Measurements from ENCODE around the gene ACSS1.

The ACSS1 gene

DNA sequence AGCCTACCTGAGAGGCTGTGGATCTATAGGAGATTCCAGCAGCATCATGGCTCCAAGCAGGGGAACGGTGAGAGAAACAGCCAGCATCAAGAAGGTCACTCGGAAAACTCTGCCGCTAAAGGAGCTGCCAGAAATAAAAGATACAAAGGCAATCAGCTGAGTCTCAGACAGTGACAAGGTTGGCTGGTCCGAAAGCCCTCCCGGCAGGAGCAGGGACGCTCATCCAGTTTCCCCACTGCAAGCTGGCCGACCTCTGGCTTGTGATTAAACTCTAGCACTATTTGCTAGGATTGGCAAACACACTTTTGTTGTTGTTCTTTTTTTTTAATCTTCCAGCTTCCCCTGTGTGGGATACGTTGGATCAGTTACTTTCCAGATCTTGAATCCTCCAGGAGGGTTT lies 74.0 kb downstream of the ACSS1 start:
- DNase-seq (ENCODE audit: low read depth, low spot score), result no peak
- TF ChIP-seq, protein P1, sequence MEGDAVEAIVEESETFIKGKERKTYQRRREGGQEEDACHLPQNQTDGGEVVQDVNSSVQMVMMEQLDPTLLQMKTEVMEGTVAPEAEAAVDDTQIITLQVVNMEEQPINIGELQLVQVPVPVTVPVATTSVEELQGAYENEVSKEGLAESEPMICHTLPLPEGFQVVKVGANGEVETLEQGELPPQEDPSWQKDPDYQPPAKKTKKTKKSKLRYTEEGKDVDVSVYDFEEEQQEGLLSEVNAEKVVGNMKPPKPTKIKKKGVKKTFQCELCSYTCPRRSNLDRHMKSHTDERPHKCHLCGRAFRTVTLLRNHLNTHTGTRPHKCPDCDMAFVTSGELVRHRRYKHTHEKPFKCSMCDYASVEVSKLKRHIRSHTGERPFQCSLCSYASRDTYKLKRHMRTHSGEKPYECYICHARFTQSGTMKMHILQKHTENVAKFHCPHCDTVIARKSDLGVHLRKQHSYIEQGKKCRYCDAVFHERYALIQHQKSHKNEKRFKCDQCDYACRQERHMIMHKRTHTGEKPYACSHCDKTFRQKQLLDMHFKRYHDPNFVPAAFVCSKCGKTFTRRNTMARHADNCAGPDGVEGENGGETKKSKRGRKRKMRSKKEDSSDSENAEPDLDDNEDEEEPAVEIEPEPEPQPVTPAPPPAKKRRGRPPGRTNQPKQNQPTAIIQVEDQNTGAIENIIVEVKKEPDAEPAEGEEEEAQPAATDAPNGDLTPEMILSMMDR (IDR thresholded peaks at IDR 0.05; ENCODE audit: low read depth, low read length), result no peak
- in situ Hi-C loops (cut with HindIII; ENCODE audit: low sequenced_read_pairs), result no loop called here

GRCh38 chr20:24981790-24982189 lies 76.1 kb downstream of the ACSS1 start:
- no peak for DNase-seq (ENCODE audit: low read depth, low spot score)
- in situ Hi-C loops (cut with HindIII; ENCODE audit: low sequenced_read_pairs), result no loop called here
- H3K4me3 ChIP-seq (ENCODE audit: low read depth, low read length), result no peak overlapping the region
- TF ChIP-seq, protein P1 (IDR thresholded peaks at IDR 0.05; ENCODE audit: low read depth, low read length), result no peak

More for the DNA sequence above, 74.0 kb downstream of the ACSS1 start:
- no peak overlapping the region for H3K4me3 ChIP-seq (ENCODE audit: low read depth, low read length)

GRCh38 chr20:24981282-24981681 lies 76.7 kb downstream of the ACSS1 start:
- H3K4me3 ChIP-seq (ENCODE audit: low read depth, low read length), result no peak overlapping the region
- DNase-seq (ENCODE audit: low read depth, low spot score), result no peak
- TF ChIP-seq, protein P1 (IDR thresholded peaks at IDR 0.05; ENCODE audit: low read depth, low read length), result no peak
- in situ Hi-C loops (cut with HindIII; ENCODE audit: low sequenced_read_pairs), result no loop called here

DNA sequence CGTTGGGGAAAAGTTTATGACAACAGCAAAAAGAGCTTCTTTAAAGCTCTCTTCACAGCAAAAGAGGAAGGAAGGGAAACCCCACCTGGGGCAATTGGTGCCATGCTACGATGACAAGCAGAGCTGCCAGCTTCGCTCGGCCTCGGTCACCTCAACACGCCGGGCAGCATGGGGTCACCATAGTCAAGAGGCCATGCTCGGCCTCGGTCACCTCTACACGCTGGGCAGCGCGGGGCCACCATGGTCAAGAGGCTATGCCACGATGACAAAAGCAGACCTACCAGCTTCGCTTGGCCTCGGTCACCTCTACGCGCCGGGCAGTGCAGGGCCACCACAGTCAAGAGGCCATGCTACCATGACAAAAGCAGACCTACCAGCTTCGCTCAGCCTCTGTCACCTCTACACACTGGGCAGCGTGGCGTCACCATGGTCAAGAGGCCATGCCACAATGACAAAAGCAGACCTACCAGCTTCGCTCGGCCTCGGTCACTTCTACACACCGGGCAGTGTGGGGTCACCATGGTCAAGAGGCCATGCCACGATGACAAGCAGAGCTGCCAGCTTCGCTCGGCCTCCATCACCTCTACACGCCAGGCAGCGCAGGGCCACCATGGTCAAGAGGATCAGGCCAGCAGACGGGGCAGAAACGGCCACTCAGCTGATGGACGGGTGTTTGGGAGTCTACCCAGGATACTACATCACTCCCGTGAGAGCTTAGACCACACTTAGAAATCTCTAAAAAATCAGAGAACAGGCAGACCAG lies 77.5 kb downstream of the ACSS1 start:
- no peak for DNase-seq (ENCODE audit: low read depth, low spot score)
- H3K4me3 ChIP-seq (ENCODE audit: low read depth, low read length), result no peak overlapping the region
- in situ Hi-C loops (cut with HindIII; ENCODE audit: low sequenced_read_pairs), result no loop called here
- TF ChIP-seq, protein P1 (IDR thresholded peaks at IDR 0.05; ENCODE audit: low read depth, low read length), result no peak

DNA sequence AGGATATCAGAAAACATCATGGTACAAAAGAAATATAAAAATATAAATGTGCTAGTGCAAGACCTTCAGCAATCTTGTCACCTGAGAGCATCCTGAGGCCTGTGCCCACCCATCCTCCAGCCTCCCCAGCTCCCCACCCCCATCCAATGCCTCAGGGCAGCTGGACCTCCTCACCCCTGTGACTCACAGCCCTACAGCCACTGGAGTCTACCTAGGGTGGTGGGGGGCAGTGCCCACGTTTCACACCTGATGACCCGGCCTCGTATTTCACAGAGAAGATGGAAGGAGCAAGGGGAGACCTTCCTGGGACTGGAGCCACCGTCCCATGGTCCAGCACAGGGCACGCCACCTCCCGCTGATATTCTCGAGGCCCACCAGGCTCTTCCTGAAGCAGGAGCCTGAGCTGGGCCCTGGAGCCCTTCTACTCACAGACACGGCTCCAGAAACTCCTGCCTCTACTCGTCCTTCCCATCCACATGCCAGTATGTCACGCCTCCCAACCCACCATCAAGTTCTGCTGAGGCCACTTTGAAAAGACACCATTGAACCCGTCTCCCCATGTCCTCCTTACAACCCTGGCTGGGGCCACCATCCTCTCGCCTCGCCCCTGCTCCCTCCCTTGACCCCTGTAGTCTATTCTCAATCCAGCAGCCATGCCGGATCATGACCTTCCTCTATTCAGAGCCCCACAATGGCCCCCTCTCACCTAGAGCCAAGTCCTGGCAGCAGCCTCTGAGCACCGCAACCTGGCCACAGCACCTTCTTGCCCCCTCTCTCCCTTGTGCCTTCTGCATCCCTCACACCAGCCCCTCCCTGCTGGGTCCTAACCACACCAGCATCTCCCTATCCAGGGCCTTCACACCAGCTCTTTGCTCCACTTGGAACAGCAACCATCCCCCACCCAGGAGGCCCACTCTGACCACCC lies 78.6 kb downstream of the ACSS1 start:
- in situ Hi-C loops (cut with HindIII; ENCODE audit: low sequenced_read_pairs), result no loop called here
- TF ChIP-seq, protein P1 (IDR thresholded peaks at IDR 0.05; ENCODE audit: low read depth, low read length), result no peak
- no peak for DNase-seq (ENCODE audit: low read depth, low spot score)
- no peak overlapping the region for H3K4me3 ChIP-seq (ENCODE audit: low read depth, low read length)

DNA sequence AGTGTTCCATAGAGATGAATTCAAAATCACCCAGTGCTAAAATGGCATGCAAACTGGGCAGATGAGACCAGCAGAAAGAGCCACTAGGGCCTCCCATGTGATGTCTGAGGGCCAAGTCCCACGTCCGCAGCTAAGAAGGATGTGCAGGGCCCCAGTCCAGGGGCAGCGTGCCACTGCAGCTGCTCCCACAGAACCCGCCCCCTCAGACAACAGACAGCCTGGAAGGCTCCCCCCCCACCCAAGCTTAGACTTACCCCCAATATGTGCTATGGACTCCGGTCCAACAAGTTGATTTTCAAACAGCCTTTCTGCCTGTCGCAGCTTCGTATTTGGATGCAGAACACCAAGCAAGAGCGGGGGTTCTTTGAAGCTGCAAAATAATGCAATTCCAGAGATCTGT lies 79.4 kb downstream of the ACSS1 start:
- DNase-seq (ENCODE audit: low read depth, low spot score), result no peak
- in situ Hi-C loops (cut with HindIII; ENCODE audit: low sequenced_read_pairs), result no loop called here
- TF ChIP-seq, protein P1 (IDR thresholded peaks at IDR 0.05; ENCODE audit: low read depth, low read length), result no peak
- no peak overlapping the region for H3K4me3 ChIP-seq (ENCODE audit: low read depth, low read length)

All from astrocyte of the spinal cord (primary cell).